ENCODE measurements around the gene LAIR2.

Gene LAIR2

DNA sequence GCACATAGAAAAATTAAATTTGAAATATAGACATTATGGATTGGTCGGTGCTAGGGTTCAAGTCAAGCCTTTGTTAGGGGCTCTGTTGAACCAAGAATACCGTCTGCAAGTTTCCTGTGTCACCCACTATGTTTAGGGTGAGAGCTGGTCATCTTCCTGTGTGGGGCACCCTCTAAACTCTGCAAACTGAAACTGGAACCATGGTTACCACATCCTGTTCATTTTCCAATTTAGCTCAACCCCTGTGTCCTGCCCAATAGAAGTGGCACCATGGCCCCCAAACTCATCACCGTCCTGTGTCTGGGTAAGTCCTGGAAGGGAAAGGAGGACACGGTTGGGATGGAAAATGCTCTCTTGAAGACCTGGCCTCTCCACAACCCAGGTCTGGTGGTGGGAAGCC lies 29.9 kb downstream of the LAIR2 start:
- H3K4me3 Mint-ChIP-seq: peak overlapping the region; percentile 0 to 54
- peak in 1 of 2 donors; percentile 19 for DNase-seq
- peaks cover 40% of the 10 kb centered on the region for H3K4me1 Mint-ChIP-seq
- ATAC-seq: peak; percentile 95
- H3K9me3 Mint-ChIP-seq: no peaks in the 10 kb centered on the region
- H3K27ac Mint-ChIP-seq: no peak overlapping the region
- peaks cover 79% of the 10 kb centered on the region for H3K27me3 Mint-ChIP-seq

DNA sequence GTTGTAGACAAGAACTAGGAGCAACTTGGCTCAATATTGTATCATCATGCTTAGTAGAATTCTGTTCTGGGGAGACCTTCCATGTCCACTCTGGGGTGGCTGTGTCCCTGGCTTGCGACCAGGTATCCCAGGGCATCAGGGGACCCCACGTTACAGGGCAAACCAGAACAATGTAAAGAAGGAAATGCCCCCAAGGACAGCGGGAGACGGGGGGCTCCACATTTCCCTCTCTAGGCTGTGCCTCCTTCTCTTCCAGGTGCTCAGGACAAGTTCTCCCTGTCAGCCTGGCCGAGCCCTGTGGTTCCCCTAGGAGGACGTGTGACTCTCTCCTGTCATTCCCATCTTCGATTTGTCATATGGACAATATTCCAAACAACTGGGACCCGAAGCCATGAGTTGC lies 30.8 kb downstream of the LAIR2 start:
- ATAC-seq (no peak), DNase-seq (no peak)
- Mint-ChIP-seq H3K4me1 (peaks cover 40% of the 10 kb centered on the region), H3K4me3 (no peak overlapping the region), H3K27ac (no peak overlapping the region), H3K27me3 (peaks cover 88% of the 10 kb centered on the region), H3K9me3 (no peaks in the 10 kb centered on the region)

- no peaks in the 10 kb centered on the region for H3K9me3 Mint-ChIP-seq
Observed at GRCh38 chr19:54534156-54534555, 31.5 kb downstream of the LAIR2 start.

DNA sequence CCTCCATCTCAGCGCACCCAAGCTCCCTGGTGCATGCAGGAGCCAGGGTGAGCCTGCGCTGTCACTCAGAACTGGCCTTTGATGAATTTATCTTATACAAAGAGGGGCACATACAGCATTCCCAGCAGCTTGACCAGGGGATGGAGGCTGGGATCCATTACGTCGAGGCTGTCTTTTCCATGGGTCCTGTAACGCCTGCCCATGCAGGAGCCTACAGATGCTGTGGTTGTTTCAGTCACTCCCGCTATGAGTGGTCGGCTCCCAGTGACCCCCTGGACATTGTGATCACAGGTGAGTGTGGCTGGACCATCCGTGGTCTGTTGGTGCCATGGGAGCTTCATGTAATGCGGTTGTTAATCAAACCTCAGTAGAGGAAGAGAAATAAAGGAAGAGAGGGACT lies 33.0 kb downstream of the LAIR2 start:
- Mint-ChIP-seq H3K4me3 (no peak overlapping the region), H3K27ac (no peak overlapping the region), H3K4me1 (peaks cover 33% of the 10 kb centered on the region), H3K27me3 (peaks cover 82% of the 10 kb centered on the region), H3K9me3 (no peaks in the 10 kb centered on the region)
- no peak for DNase-seq
- ATAC-seq: no peak

More at GRCh38 chr19:54534156-54534555, 31.5 kb downstream of the LAIR2 start:
- Mint-ChIP-seq H3K4me3 (no peak overlapping the region), H3K27ac (no peak overlapping the region), H3K4me1 (peaks cover 34% of the 10 kb centered on the region), H3K27me3 (peaks cover 88% of the 10 kb centered on the region)
- no peak for DNase-seq
- no peak for ATAC-seq

DNA sequence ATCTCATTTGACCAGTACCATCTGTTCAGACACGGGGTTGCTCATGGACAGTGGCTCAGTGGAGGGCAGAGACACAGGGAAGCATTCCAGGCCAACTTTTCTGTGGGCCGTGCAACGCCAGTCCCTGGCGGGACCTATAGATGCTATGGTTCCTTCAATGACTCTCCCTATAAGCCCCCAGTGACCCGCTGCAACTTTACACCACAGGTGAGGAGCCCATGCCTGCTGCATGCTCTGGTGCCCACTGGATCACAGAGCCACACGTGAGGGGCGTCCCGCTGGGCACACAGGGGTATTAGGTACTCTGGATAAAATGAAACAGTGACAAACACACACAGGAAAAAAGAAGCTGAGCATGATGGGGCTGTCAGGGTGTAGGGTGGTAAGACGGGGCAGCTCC lies 34.3 kb downstream of the LAIR2 start:
- Mint-ChIP-seq H3K4me3 (no peak overlapping the region), H3K4me1 (peaks cover 42% of the 10 kb centered on the region), H3K27me3 (peaks cover 76% of the 10 kb centered on the region), H3K9me3 (no peaks in the 10 kb centered on the region), H3K27ac (no peak overlapping the region)
- DNase-seq: no peak
- ATAC-seq: no peak

- ATAC-seq: no peak
Observed at GRCh38 chr19:54541712-54542111, 39.1 kb downstream of the LAIR2 start.

DNA sequence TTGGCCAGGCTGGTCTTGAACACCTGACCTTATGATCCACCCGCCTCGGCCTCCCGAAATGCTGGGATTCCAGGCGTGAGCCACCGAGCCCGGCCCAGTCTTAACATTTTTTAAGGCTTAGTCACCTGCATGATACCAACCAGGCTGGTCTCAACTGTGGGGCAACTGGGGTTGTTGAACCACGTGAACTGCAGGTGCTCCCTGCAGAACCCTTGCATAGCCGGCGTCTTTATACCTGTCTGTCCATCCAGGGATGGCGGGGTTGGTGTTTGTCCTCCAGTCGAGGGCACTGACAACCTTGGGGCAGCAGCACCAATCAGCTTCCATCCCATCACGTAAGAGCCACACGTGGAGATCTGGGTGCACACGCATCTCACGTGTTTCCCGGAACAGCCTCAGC lies 46.2 kb downstream of the LAIR2 start:
- Mint-ChIP-seq H3K4me3 (no peak overlapping the region), H3K27ac (no peak overlapping the region), H3K4me1 (peaks cover 6% of the 10 kb centered on the region), H3K27me3 (peaks cover 33% of the 10 kb centered on the region), H3K9me3 (peaks cover 7 to 8% of the 10 kb centered on the region in 2 donors)
- ATAC-seq: no peak
- DNase-seq: no peak

More at GRCh38 chr19:54541712-54542111, 39.1 kb downstream of the LAIR2 start:
- H3K4me3 Mint-ChIP-seq: no peak overlapping the region
- H3K27ac Mint-ChIP-seq: no peak overlapping the region
- H3K4me1 Mint-ChIP-seq: peaks cover 22% of the 10 kb centered on the region
- no peak for DNase-seq
- H3K27me3 Mint-ChIP-seq: peaks cover 69% of the 10 kb centered on the region
- no peaks in the 10 kb centered on the region for H3K9me3 Mint-ChIP-seq

DNA sequence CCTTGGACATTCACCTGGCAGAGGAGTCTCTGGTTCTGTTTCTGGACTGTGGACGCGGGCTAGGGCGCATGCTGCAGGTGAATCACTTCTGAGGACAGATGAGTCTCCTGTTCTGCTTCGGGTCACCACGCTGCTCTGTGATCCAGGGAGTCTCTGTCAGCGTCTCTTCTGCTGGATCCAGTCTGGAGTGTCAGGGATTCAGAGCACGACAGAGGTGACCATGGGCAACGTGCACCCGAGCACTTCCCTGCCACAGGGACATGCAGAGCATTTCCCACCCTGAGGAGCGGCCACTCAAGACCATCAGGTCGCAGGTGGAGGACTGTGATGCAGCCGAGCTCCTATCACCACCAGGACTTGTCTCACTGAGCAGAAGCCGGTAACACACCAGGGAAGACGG lies 46.6 kb downstream of the LAIR2 start:
- Mint-ChIP-seq H3K9me3 (peaks cover 7 to 8% of the 10 kb centered on the region in 2 donors), H3K4me1 (peaks cover 6% of the 10 kb centered on the region), H3K27ac (no peak overlapping the region), H3K27me3 (peaks cover 29% of the 10 kb centered on the region), H3K4me3 (no peak overlapping the region)
- DNase-seq (no peak), ATAC-seq (no peak)

- DNase-seq: no peak
- Mint-ChIP-seq H3K27me3 (peaks cover 16% of the 10 kb centered on the region), H3K4me1 (peaks cover 6% of the 10 kb centered on the region), H3K9me3 (peaks cover 7 to 8% of the 10 kb centered on the region in 2 donors), H3K27ac (no peak overlapping the region), H3K4me3 (no peak overlapping the region)
- ATAC-seq: no peak
Observed at GRCh38 chr19:54551293-54551692, 48.7 kb downstream of the LAIR2 start.

DNA sequence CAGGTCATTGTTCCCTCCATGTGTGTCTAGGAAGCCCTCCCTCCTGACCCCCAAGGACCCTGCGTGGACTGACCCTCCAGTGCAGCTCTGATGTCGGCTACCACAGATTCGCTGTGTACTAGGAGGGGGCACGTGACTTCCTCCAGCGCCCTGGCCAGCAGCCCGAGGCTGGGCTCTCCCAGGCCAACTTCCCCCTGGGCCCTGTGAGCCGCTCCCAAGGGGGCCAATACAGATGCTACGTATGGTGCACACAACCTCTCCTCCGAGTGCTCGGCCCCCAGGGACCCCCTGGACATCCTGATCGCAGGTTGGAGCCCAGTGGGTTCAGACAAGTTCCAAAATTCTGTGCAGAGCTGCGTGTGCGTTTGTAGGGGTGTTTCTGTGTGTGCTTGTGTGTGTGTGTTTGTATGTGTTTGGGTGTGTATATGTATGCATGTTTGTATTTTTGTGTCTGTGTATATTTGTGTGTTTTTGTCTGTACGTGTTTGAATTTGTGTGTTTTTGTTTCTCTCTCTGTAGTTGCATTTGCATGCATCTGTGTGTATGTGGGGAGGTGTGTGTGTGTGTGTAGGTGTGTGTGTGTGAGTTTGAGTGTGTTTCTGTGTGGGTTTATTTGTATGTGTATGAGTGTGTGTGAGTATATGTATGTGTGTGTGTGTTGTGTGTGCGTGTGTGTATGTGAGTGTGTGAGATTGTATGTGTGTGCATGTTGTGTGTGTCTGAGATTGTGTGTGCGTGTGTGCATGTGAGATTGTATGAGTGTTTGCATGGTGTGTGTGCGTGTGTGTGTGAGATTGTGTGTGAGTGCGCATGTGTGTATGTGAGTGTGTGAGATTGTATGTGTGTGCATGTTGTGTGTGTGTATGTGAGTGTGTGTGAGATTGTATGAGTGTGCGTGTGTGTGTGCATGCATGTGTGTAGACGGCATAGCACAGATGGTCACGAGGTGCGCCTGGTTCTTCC lies 49.6 kb downstream of the LAIR2 start:
- ATAC-seq (no peak), DNase-seq (no peak)
- H3K27ac Mint-ChIP-seq: no peak overlapping the region
- peaks cover 7 to 8% of the 10 kb centered on the region in 2 donors for H3K9me3 Mint-ChIP-seq
- H3K4me3 Mint-ChIP-seq: no peak overlapping the region
- H3K4me1 Mint-ChIP-seq: peaks cover 6% of the 10 kb centered on the region
- H3K27me3 Mint-ChIP-seq: peaks cover 11% of the 10 kb centered on the region

DNA sequence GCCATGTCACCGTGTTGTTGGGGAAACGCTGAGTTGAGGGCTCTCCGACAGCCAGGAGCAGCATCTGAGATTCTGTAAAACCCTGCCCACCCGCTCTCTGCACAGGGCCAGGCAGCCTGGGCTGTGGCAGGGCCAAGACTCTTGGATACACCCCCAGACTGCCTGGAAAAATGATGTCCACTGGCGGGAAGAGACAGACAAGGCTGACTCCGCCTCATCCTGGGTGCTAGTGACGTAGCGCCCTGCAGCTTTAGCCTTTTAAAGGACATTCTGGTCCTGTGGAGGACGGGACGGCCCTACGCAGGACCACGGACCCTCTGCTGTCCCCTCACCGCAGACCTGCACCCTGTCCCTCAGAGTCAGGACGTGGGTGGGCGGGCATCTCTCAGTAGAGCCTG lies 50.3 kb downstream of the LAIR2 start:
- peaks cover 6% of the 10 kb centered on the region for H3K4me1 Mint-ChIP-seq
- peaks cover 11% of the 10 kb centered on the region for H3K27me3 Mint-ChIP-seq
- no peak overlapping the region for H3K4me3 Mint-ChIP-seq
- no peak for DNase-seq
- no peak for ATAC-seq
- H3K9me3 Mint-ChIP-seq: peaks cover 7 to 8% of the 10 kb centered on the region in 2 donors
- H3K27ac Mint-ChIP-seq: no peak overlapping the region

- no peak for DNase-seq
- Mint-ChIP-seq H3K27ac (no peak overlapping the region), H3K4me1 (peaks cover 6% of the 10 kb centered on the region), H3K9me3 (peaks cover 7 to 8% of the 10 kb centered on the region in 2 donors), H3K4me3 (no peak overlapping the region), H3K27me3 (peaks cover 22% of the 10 kb centered on the region)
- ATAC-seq: no peak
Observed at GRCh38 chr19:54554006-54554405, 51.4 kb downstream of the LAIR2 start.

GRCh38 chr19:54554896-54555295 lies 52.3 kb downstream of the LAIR2 start:
- H3K27ac Mint-ChIP-seq: no peak overlapping the region
- H3K4me1 Mint-ChIP-seq: peaks cover 6% of the 10 kb centered on the region
- peaks cover 25% of the 10 kb centered on the region for H3K27me3 Mint-ChIP-seq
- peaks cover 7 to 8% of the 10 kb centered on the region in 2 donors for H3K9me3 Mint-ChIP-seq
- H3K4me3 Mint-ChIP-seq: no peak overlapping the region
- DNase-seq (no peak), ATAC-seq (no peak)

- H3K9me3 Mint-ChIP-seq: peaks cover 7 to 8% of the 10 kb centered on the region in 2 donors
- ATAC-seq (no peak), DNase-seq (no peak)
- peaks cover 4% of the 10 kb centered on the region for H3K4me1 Mint-ChIP-seq
- H3K4me3 Mint-ChIP-seq: no peak overlapping the region
- no peak overlapping the region for H3K27ac Mint-ChIP-seq
- H3K27me3 Mint-ChIP-seq: peaks cover 25% of the 10 kb centered on the region
Observed at GRCh38 chr19:54556194-54556593, 53.6 kb downstream of the LAIR2 start.

DNA sequence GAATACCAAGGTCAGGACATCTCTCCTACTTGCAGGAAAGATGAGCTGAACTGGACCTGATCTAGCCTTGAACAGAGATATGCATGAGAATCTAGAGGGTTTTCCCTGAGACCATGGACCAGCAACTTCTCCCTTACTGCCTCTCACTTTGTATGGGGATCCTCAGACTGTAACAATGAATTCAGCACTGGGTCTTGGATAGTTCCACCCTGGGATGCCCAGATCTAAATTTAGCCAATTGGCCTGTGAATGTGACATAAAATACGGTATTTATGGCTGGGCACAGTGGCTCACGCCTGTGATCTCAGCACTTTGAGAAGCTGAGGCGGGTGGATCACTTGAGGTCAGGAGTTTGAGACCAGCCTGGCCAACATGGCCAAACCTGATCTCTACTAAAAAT lies 55.7 kb downstream of the LAIR2 start:
- H3K4me1 Mint-ChIP-seq: no peaks in the 10 kb centered on the region
- H3K4me3 Mint-ChIP-seq: no peak overlapping the region
- DNase-seq: no peak
- no peak for ATAC-seq
- H3K27ac Mint-ChIP-seq: no peak overlapping the region
- H3K9me3 Mint-ChIP-seq: no peaks in the 10 kb centered on the region
- H3K27me3 Mint-ChIP-seq: peaks cover 27% of the 10 kb centered on the region
